ENCODE results near the gene EPB41L4B. TPM values are rescaled to one million over a fixed set of nuclear protein-coding genes. Genes with fewer than 3 reads are reported as not detected.

The EPB41L4B gene
- total and polyA plus RNA-seq, 2 of the 13 experiments (the other 11 are each of a cell fraction or from before 2014, with no cell fraction given), result 17.6 to 22.1 TPM

DNA sequence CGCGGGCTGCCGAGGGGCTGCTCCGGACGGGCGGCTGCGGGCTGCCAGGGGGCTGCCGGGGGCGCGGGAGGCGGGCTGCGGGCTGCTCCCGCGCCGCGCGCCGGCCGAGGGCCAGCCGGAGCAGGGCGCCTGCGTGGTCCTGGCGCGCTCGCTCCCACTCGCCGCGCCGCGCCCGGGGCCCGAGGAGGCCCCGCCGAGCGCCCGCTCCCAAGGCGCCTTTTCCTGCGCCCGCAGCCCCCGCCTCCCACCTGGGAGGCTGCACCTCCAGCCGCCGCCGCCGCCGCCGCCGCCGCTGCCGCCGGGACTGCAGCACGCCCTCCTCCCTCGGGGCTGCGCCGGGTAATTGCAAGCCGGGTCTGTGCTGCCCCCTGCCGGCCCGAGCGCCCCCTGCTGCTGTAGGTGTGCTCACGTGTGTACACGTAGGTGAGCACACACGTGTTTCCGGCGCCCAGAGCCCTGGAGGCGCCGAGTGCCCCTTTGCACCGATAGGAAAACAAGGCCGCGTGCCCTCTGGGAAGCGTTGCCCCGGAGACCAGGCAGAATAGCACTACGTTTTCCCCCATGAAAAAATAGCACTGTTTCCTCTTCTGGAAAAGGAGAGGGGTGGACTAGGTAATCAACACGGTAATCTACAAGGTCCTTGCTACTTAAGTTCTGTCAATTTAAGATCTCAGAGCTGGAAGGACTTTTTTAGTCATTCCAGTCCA lies at the start of gene EPB41L4B (continued):
- no peak for TF ChIP-seq ZNF615 (CRISPR knock-in tag; IDR thresholded peaks at IDR 0.05; ENCODE audit: borderline replicate concordance)
- TF ChIP-seq MAFK (conservative IDR thresholded peaks at IDR 0.05 in 1 of 2, IDR thresholded peaks at IDR 0.05 in 1 of 2; ENCODE audit: low read length in 2 of 2), result no peak
- peak; percentile 24; the same call in 1 of the 2 replicates for TF ChIP-seq SKIL (CRISPR knock-in tag; IDR thresholded peaks at IDR 0.05; ENCODE audit: borderline replicate concordance)
- no peak for TF ChIP-seq ZFYVE20 (CRISPR knock-in tag; IDR thresholded peaks at IDR 0.05; ENCODE audit: borderline replicate concordance, low read depth)
- no peak for TF ChIP-seq SSRP1 (CRISPR knock-in tag; IDR thresholded peaks at IDR 0.05)
- no peak for TF ChIP-seq ZNF207 (IDR thresholded peaks at IDR 0.05; ENCODE audit: borderline replicate concordance)
- TF ChIP-seq RARG (CRISPR knock-in tag; IDR thresholded peaks at IDR 0.05; ENCODE audit: low read depth), result no peak
- no peak for TF ChIP-seq ZNF3 (CRISPR knock-in tag; IDR thresholded peaks at IDR 0.05)
- TF ChIP-seq ZNF296 (CRISPR knock-in tag; conservative IDR thresholded peaks at IDR 0.05), result no peak
- TF ChIP-seq ZNF367 (CRISPR knock-in tag; IDR thresholded peaks at IDR 0.05; ENCODE audit: borderline replicate concordance), result no peak; the same call in 1 of the 2 replicates
- TF ChIP-seq ZNF232 (CRISPR knock-in tag; IDR thresholded peaks at IDR 0.05; ENCODE audit: borderline replicate concordance), result peak; percentile 74; the same call in 1 of the 2 replicates
- TF ChIP-seq RARA (CRISPR knock-in tag; IDR thresholded peaks at IDR 0.05), result peak; percentile 69
- TF ChIP-seq, protein P1, sequence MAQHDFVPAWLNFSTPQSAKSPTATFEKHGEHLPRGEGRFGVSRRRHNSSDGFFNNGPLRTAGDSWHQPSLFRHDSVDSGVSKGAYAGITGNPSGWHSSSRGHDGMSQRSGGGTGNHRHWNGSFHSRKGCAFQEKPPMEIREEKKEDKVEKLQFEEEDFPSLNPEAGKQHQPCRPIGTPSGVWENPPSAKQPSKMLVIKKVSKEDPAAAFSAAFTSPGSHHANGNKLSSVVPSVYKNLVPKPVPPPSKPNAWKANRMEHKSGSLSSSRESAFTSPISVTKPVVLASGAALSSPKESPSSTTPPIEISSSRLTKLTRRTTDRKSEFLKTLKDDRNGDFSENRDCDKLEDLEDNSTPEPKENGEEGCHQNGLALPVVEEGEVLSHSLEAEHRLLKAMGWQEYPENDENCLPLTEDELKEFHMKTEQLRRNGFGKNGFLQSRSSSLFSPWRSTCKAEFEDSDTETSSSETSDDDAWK (CRISPR knock-in tag; IDR thresholded peaks at IDR 0.05), result no peak
- TF ChIP-seq TBP (CRISPR knock-in tag; IDR thresholded peaks at IDR 0.05), result no peak
- peak; percentile 82; the same call in 1 of the 2 replicates for TF ChIP-seq ZNF816 (CRISPR knock-in tag; IDR thresholded peaks at IDR 0.05; ENCODE audit: borderline replicate concordance)
- TF ChIP-seq SIN3B (IDR thresholded peaks at IDR 0.05; ENCODE audit: low read length), result 0 out of 2 replicates have a peak, but pooled peaks have one; percentile 27
- no peak for TF ChIP-seq NR3C1 (CRISPR knock-in tag; IDR thresholded peaks at IDR 0.05)
- TF ChIP-seq FOXK1 (CRISPR knock-in tag; IDR thresholded peaks at IDR 0.05; ENCODE audit: borderline replicate concordance, low read depth), result peak; percentile 92; the same call in 1 of the 2 replicates
- TF ChIP-seq TBX2 (CRISPR knock-in tag; IDR thresholded peaks at IDR 0.05; ENCODE audit: borderline replicate concordance), result peak; percentile 96
- TF ChIP-seq, protein P2, sequence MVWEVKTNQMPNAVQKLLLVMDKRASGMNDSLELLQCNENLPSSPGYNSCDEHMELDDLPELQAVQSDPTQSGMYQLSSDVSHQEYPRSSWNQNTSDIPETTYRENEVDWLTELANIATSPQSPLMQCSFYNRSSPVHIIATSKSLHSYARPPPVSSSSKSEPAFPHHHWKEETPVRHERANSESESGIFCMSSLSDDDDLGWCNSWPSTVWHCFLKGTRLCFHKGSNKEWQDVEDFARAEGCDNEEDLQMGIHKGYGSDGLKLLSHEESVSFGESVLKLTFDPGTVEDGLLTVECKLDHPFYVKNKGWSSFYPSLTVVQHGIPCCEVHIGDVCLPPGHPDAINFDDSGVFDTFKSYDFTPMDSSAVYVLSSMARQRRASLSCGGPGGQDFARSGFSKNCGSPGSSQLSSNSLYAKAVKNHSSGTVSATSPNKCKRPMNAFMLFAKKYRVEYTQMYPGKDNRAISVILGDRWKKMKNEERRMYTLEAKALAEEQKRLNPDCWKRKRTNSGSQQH (CRISPR knock-in tag; IDR thresholded peaks at IDR 0.05; ENCODE audit: low read depth), result peak; percentile 90; the same call in 1 of the 2 replicates
- no peak for TF ChIP-seq ZNF878 (CRISPR knock-in tag; IDR thresholded peaks at IDR 0.05)
- peak; percentile 82; the same call in 1 of the 2 replicates for TF ChIP-seq ZNF747 (CRISPR knock-in tag; IDR thresholded peaks at IDR 0.05; ENCODE audit: borderline replicate concordance)
- TF ChIP-seq ZSCAN22 (CRISPR knock-in tag; IDR thresholded peaks at IDR 0.05), result peak; percentile 74; the same call in 1 of the 2 replicates
- peak; percentile 94 for TF ChIP-seq HOXA3 (CRISPR knock-in tag; IDR thresholded peaks at IDR 0.05)
- peak; percentile 92; the same call in 1 of the 2 replicates for TF ChIP-seq IRX3 (CRISPR knock-in tag; IDR thresholded peaks at IDR 0.05; ENCODE audit: borderline replicate concordance, low read depth)
- peak; percentile 85; the same call in 1 of the 2 replicates for TF ChIP-seq ZSCAN20 (CRISPR knock-in tag; IDR thresholded peaks at IDR 0.05; ENCODE audit: borderline replicate concordance)

Data from HepG2 (cell line).